Fibroblast of lung (primary cell): Measurements from ENCODE around the gene CELF5. TPM values are rescaled to one million over a fixed set of nuclear protein-coding genes. Genes with fewer than 3 reads are reported as not detected.
"Not testable (repeated sequence)": the region's sequence is repeated elsewhere in the genome, so short reads cannot be mapped to it uniquely, and the experiment has no call there.

Source experiments
- DNase-seq, 2 donors: peaks; one replicate each; pipeline versions ENCODE4 v3.0.0 to v3.0.0-alpha.2; 2010; ENCODE audit warnings: low read depth in 2 of 2
- H2AFZ ChIP-seq: 2 replicates; pipeline ENCODE4 v1.5.1; 2012; ENCODE audit warnings: low read length, control low read depth, inconsistent platforms
- H3K27ac ChIP-seq: 2 replicates; pipeline ENCODE4 v1.5.1; 2011; ENCODE audit warnings: low read length, control low read depth; ENCODE audit not compliant: insufficient read depth
- H3K27me3 ChIP-seq: 2 replicates; pipeline ENCODE4 v1.5.1; 2011; ENCODE audit warnings: mild to moderate bottlenecking, low read length; ENCODE audit not compliant: control insufficient read depth, insufficient read depth
- H3K36me3 ChIP-seq: 2 replicates; pipeline ENCODE4 v1.5.1; 2011; ENCODE audit warnings: low read length; ENCODE audit not compliant: control insufficient read depth, insufficient read depth
- H3K4me1 ChIP-seq: 2 replicates; pipeline ENCODE4 v1.5.1; 2011; ENCODE audit warnings: low read length; ENCODE audit not compliant: control insufficient read depth, insufficient read depth; ENCODE audit errors: extremely low read depth
- H3K4me2 ChIP-seq: 2 replicates; pipeline ENCODE4 v1.5.1; 2011; ENCODE audit warnings: low read length, control low read depth; ENCODE audit not compliant: insufficient read depth; ENCODE audit errors: extremely low read depth
- H3K4me3 ChIP-seq, 4 experiments: fragments of 200-600 bp in 1 of 4; sonication (generic) in 1 of 4; replicated peaks in 1 of 4; 2 replicates each; pipeline ENCODE4 v1.5.1; 2011 to 2016; ENCODE audit warnings: low read length in 4 of 4, low read depth in 3 of 4, mild to moderate bottlenecking in 3 of 4, control low read depth in 2 of 4, inconsistent platforms in 1 of 4, mixed read lengths in 1 of 4; ENCODE audit not compliant: insufficient read depth in 1 of 4; ENCODE audit errors: control extremely low read depth in 1 of 4
- H3K79me2 ChIP-seq: 2 replicates; pipeline ENCODE4 v1.5.1; 2012; ENCODE audit warnings: mild to moderate bottlenecking, low read length, inconsistent platforms; ENCODE audit not compliant: control insufficient read depth, insufficient read depth
- H3K9ac ChIP-seq: 2 replicates; pipeline ENCODE4 v1.5.1; 2011; ENCODE audit warnings: mild to moderate bottlenecking, low read length, control low read depth; ENCODE audit not compliant: insufficient read depth
- H3K9me3 ChIP-seq: 2 replicates; pipeline ENCODE4 v1.5.1; 2012; ENCODE audit warnings: low read depth, low read length; ENCODE audit not compliant: control insufficient read depth, insufficient read depth
- H4K20me1 ChIP-seq: 2 replicates; pipeline ENCODE4 v1.5.1; 2011; ENCODE audit warnings: low read length; ENCODE audit not compliant: control insufficient read depth, insufficient read depth; ENCODE audit errors: extremely low read depth
- CTCF ChIP-seq, 2 donors: IDR thresholded peaks in 1 of 2; conservative IDR thresholded peaks in 1 of 2; 1 replicate in 1 of 2; 2 replicates in 1 of 2; pipeline ENCODE4 v1.5.1; 2011 to 2012; ENCODE audit warnings: low read length in 2 of 2, control low read depth in 1 of 2, inconsistent platforms in 1 of 2, low read depth in 1 of 2, mild to moderate bottlenecking in 1 of 2
- EZH2 ChIP-seq: IDR thresholded peaks from 2 replicates; pipeline ENCODE4 v1.5.1; 2012; ENCODE audit warnings: low read length, control low read depth, mild to moderate bottlenecking; ENCODE audit errors: missing control alignments
- polyA plus RNA-seq, 2 donors: library from polyadenylated mRNA; depleted of rRNA in 1 of 2; stranded (reverse) in 1 of 2; unstranded in 1 of 2; fragments of >200 nt; gene quantifications; 2 replicates each; pipeline ENCODE4 v1.2.1, GENCODE V29; 2011 to 2012; ENCODE audit warnings: missing spikeins in 1 of 2
- total RNA-seq: library from RNA; depleted of rRNA; stranded (reverse); fragments of >200 nt; gene quantifications from 2 replicates; pipeline ENCODE4 v1.2.1, GENCODE V29; 2014

CELF5 gene
- total and polyA plus RNA-seq, 2 donors (not counting 1 experiment from before 2014, with no cell fraction given): under 0.01 TPM; not detected in 1

- no peak overlapping the region for H3K9ac ChIP-seq
- H3K27me3 ChIP-seq: no peaks in the 10 kb centered on the region
- TF ChIP-seq EZH2: no peak
- no peak for TF ChIP-seq CTCF (conservative IDR thresholded peaks at IDR 0.05 in 1 of 2, IDR thresholded peaks at IDR 0.05 in 1 of 2; ENCODE audit: low read depth in 1 of 2, low read length in 2 of 2)
- H3K79me2 ChIP-seq: peaks cover 57% of the 10 kb centered on the region
- no peak for DNase-seq
- H3K4me3 ChIP-seq: no peak overlapping the region
- H3K36me3 ChIP-seq: peaks cover 15% of the 10 kb centered on the region
- no peak overlapping the region for H3K4me2 ChIP-seq
- H3K4me1 ChIP-seq: peaks cover 9% of the 10 kb centered on the region
- no peaks in the 10 kb centered on the region for H3K9me3 ChIP-seq
- H2AFZ ChIP-seq: no peak overlapping the region
- H4K20me1 ChIP-seq: no peaks in the 10 kb centered on the region
- H3K27ac ChIP-seq: no peak overlapping the region
Measured at GRCh38 chr19:3190470-3190770, 34.0 kb upstream of the CELF5 start.

GRCh38 chr19:3190921-3191805, 33.3 kb upstream of the CELF5 start:
- Histone ChIP-seq H3K4me2 (no peak overlapping the region), H3K9ac (no peak overlapping the region), H3K79me2 (peaks cover 54% of the 10 kb centered on the region), H3K4me1 (peaks cover 9% of the 10 kb centered on the region), H4K20me1 (no peaks in the 10 kb centered on the region), H3K9me3 (no peaks in the 10 kb centered on the region), H3K27ac (no peak overlapping the region), H3K27me3 (no peaks in the 10 kb centered on the region), H3K36me3 (peaks cover 15% of the 10 kb centered on the region), H2AFZ (no peak overlapping the region), H3K4me3 (no peak overlapping the region)
- no peak for TF ChIP-seq CTCF (conservative IDR thresholded peaks at IDR 0.05 in 1 of 2, IDR thresholded peaks at IDR 0.05 in 1 of 2; ENCODE audit: low read depth in 1 of 2, low read length in 2 of 2)
- TF ChIP-seq EZH2: no peak
- no peak for DNase-seq

DNA sequence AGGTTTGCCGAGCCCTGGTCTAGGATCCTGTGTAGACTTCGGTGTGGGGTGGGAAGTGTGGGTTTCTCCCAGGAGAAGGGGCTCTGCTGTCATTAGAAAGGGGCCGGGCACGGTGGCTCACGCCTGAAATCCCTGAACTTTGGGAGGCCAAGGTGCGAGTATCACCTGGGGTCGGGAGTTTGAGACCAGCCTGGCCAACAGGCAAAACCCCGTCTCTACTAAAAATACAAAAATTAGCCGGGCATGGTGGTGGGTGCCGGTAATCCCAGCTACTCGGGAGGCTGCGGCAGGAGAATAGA, 32.7 kb upstream of the CELF5 start:
- not testable (repeated sequence) for H3K4me3 ChIP-seq, H4K20me1 ChIP-seq, H3K27ac ChIP-seq, H3K27me3 ChIP-seq, H3K9me3 ChIP-seq, DNase-seq, H3K9ac ChIP-seq, H3K4me1 ChIP-seq, H3K4me2 ChIP-seq, H2AFZ ChIP-seq
- H3K36me3 ChIP-seq: peaks cover 15% of the 10 kb centered on the region
- peaks cover 48% of the 10 kb centered on the region for H3K79me2 ChIP-seq
